Measurements from ENCODE around the gene CAMK1D.
A peak's percentile ranks its signal among the peaks of the same experiment; 100 is the strongest.
"Not testable (repeated sequence)": the region's sequence is repeated elsewhere in the genome, so short reads cannot be mapped to it uniquely, and the experiment has no call there.

Gene CAMK1D

DNA sequence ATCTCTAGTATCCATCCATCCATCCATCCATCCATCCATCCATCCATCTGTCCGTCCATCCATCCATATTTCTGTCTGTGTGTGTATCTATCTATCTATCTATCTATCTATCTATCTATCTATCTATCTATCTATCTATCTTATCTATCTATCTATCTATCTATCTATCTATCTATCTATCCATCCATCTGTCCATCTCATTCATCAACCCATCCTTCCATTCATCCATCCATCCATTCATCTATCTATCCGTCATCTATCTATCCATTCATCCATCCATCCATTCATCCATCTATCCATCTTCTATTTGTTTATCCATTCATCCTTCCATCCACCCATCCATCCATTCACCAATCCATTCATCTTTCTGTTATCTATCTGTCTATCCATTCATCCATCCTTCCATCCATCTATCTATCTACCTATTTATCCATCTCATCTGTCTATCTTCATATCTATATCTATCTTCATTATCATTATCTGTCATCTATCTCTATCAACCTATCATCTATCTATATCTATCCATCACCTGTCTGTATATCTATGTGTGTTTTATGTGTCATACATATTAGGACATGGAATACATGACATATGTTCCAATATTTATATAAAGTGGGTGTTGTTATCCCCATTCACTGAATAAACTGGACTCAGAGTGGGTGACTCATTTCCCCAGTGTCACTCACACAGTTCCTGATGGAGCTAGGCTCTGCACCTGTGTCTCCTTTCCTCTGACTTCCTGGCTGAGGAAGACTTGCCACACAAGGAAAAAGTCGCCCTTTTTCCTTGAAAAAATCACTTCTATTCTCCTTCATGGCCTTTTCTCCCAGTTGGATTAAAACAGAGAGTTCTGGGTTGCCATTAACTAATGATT, 452.1 kb downstream of the CAMK1D start:
- DNase-seq, result no peak

DNA sequence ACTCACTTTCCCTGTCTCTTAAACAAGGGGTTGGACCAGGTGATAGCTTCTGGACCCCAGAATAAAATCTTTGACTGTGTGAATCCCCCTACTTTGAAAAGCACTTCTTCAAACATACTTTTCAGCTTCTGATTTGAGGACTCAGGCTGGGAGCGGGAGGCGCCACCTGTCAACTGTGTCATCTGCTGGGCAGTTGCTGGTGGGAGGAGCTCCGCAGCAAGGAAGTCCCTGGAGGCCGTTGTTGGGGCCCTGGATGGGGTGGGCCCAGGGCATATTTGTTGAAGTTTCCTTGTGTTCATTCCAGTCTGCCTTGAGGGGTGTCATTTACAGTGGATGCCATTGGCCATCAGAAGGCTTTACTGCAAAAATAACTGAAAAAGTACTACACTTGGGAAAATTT, 454.4 kb downstream of the CAMK1D start:
- no peak for DNase-seq

DNA sequence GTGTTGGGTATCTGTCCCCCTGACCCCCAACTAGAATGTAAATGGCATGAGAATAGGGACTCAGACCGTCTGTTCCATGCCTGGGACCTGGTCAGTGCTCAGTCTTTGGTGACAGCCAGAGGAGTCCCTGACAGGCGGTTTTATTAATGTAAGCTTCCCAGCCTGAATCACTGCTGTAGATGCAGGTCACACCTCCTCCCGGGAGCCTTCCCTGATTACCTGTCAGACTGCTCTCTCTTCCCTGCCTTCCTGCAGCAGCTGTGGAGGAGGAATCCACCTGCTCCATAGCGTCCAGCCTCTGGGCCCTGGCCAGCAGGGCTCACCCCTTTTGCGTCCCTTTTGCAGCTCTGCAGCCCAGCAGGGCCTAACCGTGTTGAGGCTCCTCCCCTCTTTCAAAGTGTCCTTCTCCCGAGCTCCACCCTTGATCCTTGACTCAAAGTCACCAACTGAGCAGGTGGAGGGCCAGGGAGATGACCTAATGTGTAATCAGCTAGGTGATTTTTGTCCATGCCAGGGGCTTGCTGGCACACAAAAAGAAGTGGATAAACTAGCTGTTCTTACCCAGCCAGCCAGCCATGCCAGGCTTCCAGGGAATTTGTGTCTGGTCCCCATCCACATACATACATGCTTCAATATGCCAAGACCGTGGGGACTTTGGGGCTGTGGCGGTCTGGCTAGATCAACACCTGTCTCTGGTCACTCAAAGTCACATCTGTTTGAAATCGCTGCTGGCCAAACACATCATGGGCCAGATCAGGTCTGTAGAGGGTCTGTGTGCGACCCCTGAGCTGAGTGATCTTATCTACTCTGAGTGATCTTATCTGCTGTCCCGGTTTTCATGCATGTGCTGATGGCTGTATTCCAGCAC, 457.1 kb downstream of the CAMK1D start:
- peak; percentile 25 for DNase-seq

DNA sequence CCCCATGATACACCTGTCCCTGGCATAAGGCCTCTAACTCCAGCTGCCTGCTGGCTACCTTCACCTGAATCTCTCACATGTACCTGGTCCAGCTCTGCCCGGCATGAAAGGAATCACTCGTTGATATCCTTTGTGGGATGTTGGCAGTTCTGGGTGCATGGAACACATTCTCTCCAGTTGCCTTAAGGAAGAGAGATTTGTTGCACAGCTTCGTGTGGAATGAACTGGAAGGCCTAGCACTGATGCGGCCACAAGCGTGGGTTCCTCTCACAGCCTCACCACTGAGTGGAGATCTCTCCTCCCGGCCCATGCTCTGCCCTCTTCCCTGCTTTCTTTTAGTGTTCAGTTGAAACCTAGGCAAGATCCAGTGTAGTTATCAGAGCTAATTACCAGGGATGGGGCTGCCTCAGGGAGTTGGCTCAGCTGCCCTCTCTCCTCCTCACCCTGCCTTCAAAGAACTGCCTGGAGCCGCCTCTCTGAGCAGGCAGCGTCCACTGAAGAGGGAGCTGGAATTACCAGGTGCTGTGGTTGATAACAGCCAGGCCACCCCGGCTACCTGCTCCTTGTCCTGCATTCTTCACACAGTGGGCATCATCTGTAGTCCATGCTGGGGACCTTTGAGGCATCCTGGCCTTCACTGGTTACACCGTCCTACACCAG, 457.9 kb downstream of the CAMK1D start:
- peak; percentile 22 for DNase-seq

DNA sequence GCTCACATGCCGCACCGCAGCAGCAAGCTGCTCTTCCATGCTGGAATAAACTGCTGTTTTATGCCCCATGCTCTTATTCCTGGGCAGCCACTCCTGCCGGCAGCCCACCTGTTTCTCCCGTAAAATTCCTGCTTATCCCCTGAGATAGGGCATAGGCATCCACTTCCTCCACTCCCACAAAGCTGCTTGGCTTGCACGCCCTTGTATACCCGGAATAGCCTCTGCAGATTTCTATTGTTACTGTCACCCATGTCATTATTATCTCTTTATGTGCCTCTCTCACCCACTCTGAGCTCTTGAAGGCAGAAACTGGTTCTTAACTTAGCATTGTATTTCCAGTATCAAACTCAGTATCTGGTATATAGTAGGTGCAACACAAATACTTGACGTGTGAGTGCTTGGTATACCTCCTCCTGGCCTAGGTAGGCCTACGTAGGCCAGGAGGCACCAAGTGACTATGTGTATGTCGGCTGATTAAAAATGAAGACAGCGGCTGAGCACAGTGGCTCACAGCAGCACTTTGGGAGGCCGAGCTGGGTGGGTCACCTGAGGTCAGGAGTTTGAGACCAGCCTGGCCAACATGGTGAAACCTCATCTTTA, 458.8 kb downstream of the CAMK1D start:
- DNase-seq, result no peak

DNA sequence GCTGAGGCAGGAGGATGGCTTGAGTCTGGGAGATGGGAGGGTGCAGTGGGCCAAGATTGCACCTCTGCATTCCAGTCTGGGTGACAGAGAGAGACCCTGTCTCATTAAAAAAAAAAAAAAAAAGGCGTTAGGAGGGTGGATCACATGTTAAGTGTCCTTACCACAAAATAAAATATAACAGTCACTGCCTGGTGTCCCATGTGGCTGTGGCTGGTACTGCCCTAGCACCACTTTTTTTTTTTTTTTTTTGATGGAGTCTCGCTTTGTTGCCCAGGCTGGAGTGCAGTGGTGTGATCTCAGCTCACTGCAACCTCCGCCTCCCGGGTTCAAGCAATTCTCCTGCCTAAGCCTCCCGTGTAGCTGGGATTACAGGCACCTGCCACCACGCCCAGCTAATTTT, 460.7 kb downstream of the CAMK1D start:
- DNase-seq, result not testable (repeated sequence)

DNA sequence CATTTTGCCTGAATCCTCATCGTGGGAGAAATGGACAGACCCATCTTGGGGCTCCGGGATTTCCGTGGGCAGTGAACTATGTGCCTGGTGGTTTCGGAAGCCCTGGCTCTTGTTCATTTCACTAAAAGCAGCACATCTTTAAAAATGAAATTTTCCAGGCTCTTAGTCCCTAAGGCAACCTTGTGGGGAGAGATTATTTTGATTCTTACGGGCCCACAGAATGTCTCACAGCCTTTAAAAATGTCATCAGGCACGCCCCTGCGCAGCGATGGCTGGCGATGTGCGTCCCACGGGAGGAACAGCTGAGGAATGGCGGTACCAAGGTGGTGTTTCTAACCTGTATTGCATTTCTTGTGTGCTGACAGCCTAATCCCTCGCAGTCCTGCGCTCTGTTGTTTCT, 462.5 kb downstream of the CAMK1D start:
- no peak for DNase-seq

DNA sequence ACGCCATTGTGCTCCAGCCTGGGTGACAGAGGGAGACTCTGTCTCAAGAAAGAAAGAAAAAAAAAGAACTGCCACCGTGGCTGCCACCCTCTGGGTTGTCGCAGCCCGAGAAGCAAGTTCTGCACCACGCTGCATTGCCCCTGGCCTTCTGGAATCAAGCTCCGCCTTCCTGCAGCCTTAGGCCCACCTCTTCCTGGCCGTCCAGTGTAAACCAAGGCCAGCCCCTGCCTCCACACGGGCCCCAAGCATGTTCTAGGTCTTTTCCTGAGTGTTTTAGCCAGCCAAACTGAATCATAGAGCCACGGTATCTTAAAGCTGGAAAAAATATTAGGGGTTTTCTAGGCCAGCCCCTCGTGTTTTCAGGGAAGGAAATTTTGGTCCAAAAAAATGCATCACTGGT, 463.2 kb downstream of the CAMK1D start:
- no peak for DNase-seq

DNA sequence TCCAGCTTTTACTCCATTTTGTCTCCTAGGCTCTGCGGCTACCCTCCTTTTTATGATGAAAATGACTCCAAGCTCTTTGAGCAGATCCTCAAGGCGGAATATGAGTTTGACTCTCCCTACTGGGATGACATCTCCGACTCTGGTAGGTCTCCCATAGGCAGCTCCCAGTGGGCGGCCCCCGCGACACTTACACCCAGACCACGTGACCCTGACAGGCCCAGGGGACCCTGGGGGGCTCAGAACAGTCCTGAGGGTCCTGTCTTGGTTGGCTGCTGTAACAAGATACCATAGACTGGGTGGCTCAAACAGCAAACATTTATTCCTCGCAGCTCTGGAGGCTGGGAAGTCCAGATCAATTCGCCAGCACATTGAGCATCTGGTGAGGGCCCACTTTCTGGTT, 464.8 kb downstream of the CAMK1D start:
- DNase-seq, result no peak

DNA sequence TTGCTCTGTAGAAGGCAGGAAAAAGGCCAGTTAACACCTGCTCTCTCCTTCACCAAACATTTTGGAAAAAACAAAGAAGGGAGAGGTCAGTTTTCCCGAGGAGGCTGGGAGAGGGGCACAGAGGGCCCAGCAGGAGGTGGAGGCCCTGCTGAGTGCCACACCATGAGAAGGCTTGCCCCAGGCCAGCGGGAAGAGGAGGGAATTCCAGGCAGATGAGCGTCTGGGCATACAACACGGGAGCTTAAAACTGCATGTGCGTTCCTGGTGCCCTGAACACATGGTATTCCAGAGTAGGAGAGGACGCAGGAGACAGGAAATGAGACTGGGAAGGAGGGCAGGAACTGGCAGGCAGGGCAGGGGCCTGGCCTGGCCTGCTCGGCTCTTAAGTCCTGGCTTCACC, 469.7 kb downstream of the CAMK1D start:
- no peak for DNase-seq

DNA sequence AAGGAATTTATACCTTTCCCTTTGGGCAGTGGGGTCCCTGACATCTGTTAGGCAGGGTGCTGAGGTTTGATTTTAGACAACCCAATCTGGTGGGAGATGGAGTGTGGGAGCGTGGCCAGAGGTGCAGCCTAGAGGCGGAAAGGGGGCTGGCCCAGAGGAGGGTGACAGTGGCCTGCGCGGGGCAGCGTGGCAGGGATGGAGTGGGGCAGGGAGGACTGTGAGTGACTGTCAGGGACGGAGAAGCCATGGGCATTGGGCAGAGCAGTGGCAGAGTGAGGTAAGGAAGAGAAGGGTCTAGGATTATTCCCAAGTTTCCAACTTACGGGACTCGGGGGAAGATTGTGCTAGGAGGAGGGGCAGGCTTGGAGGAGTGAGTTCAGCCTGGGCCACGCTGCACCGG, 470.3 kb downstream of the CAMK1D start:
- DNase-seq, result no peak

DNA sequence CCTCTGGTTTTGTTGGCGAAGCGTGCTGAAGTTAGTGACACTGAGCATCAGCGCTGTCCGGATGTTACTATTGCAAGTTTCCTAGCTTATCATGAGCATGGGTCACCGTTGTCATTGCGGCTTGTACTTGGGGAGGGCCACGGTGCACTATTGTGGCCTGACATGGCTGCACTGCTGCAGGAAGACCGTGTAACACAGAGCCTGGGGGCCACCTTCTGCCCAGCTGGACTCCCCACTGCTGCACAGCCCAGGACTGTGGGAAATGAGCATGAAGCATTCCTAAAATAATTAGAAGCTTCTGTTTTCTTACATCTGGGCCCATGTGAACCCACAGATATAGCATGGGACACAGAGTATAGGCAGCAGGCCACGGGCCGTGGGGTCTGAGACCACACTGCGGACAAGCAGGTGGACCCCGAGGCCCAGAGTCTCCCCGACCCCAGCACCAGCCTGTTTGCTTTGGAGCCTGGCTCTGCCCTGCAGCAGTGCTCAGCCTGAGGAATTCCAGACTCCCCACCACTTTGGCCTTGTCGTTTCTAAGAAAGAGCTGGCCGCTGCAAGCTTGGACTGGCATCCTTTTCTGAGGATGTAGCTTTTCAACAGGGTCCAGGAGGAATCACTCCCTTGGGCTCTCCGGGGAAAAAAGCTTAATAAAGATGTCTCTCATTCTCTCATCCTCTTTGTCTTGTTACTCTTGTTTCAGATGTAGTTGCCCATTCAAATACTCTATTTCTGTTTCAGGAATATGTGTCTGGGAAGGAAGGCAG, 473.0 kb downstream of the CAMK1D start:
- DNase-seq, result no peak

DNA sequence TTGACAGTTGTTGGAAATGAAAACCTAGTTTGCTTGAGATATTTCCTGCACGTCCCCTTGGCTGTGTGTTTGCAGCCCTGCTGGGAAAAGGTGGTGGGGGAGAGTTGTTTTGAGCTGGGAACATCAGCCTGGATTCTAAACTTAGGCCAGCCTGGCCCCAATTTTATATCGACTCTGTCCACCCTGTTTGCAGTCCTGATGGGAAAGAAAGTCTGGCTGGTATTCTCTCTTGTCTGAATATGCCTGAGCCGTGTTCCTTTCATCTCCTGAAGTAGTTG, 473.5 kb downstream of the CAMK1D start:
- no peak for DNase-seq

DNA sequence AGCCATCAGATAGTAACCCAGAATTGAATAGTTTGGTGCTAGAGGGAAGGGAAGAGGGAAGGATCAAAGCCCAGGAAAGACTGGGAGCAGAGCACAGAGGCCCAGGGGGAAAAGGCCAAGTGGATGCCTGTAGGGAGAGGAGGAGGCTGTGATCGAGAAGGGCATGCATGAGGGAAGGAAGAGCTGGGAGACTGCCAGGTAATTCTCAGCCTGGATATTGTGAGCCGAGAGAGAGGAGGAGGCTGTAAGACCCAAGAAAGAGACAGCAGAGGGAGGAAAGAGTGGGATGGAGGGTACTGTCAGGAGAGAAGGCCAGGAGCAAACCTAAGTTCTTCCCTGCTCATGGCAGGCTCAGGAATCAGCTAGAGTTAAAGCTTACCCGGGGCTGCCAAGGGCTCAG, 474.0 kb downstream of the CAMK1D start:
- peak; percentile 41 for DNase-seq

DNA sequence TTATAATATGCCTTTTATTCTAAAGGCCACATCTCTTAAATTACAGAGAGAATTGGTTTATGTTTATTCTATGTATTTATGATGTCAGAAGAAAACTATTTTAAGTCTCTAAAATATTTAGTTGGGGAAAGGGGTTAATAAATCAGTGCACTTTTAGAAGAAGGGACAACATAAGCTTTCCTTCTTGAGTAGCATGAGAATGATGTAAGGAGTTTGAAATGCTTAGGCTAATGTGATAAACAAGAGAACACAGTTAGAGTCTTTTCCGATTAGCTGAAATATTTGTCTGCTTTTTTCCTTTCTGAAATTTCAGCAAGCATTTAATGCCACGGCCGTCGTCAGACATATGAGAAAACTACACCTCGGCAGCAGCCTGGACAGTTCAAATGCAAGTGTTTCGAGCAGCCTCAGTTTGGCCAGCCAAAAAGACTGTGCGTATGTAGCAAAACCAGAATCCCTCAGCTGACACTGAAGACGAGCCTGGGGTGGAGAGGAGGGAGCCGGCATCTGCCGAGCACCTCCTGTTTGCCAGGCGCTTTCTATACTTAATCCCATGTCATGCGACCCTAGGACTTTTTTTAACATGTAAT, 476.0 kb downstream of the CAMK1D start:
- DNase-seq, result no peak

DNA sequence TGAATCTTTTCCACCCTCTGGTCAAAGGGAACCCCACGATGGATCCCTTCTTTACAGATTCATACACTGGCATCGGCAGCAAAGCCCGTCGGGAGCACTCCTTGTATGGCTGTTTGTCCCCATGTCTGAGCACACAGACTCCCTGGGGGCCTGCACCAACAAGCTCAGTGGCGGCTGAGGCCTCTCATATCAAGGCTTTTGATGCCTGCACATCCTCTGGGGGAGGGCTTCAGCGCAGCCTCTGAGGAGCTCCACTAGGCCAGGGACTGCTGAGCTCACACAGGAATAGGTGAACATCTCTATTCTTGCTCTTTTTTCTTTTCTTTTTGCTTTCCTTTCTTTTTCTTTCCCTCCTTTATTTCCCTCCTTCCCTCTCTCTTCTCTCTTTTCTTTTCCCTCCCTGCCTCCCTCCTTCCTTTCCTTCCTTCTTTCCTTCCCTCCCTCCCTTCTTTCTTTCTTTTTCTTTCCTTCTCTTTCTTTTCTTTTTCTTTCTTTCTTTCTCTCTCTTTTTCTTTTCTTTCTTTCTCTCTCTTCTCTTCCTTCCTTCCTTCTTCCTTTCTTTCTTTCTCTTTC, 477.5 kb downstream of the CAMK1D start:
- no peak for DNase-seq

DNA sequence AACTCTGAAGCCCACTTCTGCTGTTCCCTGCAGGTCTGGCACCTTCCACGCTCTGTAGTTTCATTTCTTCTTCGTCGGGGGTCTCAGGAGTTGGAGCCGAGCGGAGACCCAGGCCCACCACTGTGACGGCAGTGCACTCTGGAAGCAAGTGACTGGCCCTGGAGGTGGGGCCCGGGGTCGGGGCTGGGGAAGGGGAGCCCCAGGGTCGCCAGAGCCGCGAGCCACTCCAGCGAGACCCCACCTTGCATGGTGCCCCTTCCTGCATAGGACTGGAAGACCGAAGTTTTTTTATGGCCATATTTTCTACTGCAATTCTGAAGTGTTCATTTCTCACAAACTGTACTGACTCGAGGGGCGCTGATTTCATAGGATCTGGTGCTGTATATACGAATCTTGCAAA, 479.4 kb downstream of the CAMK1D start:
- DNase-seq, result no peak

DNA sequence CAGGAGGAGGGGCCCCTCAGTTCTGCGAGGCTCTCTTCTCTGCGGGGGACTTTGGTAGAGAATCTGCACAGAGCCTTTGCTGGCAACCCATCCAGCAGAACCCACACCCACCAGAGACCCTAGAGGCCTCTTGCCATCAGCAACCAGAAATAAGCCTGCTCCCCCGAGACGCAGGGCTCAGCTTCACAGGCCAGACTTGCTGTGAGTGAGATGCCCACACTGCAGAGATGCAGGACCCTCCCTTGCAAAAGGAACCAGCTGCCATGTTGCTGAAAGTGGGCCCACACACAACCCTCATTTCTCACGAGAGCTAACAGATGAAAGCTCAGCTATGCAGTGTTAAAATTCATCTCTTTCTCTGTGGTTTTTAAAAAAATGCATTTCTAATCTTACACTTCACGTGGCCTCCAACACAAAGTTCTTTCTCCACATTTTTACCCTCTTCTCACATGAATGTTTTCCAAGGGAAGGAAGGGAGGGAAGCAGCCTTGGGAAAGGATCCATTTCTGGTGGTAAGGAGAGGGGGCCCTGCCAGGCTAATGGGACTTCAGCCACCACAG, 480.6 kb downstream of the CAMK1D start:
- DNase-seq, result no peak

DNA sequence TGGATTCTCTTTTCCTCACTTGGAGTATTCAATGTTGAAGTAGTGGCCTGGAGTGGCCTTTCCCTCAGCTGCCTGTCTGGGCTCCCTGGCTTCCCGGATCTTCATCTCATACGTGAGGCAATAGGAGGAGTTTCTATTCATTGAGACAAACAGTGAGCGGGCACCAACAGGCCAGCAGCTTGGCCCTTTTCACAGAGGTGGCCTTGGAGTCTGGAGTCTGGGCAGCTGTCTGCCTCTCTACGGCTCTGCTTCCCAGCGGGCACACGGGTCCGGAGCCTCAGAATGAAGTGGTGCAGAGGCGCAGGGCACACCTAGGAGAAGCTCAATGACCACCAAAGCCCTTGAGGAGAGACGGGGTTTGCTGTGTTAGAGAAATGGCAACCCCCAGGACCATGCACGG, 482.7 kb downstream of the CAMK1D start:
- no peak for DNase-seq

DNA sequence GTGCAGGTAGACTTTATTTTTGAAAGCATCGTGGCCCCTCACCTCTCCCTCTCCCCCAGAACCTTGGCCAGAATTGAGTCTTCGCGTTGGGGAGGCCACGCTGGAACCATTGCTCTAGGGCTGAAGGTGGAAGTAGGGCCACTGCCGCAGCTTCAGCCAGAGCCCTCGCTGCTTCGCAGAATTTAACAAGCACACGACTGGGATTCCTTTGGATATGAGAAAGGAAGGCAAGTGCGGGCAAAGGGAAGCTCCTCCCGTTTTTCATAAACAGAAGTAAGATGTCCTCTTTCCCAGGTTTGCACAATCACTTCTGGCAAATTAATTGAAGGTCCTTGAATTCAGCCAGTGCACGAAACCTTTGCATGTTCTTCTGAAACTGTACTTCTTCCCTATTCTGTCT, 484.1 kb downstream of the CAMK1D start:
- DNase-seq, result no peak

DNA sequence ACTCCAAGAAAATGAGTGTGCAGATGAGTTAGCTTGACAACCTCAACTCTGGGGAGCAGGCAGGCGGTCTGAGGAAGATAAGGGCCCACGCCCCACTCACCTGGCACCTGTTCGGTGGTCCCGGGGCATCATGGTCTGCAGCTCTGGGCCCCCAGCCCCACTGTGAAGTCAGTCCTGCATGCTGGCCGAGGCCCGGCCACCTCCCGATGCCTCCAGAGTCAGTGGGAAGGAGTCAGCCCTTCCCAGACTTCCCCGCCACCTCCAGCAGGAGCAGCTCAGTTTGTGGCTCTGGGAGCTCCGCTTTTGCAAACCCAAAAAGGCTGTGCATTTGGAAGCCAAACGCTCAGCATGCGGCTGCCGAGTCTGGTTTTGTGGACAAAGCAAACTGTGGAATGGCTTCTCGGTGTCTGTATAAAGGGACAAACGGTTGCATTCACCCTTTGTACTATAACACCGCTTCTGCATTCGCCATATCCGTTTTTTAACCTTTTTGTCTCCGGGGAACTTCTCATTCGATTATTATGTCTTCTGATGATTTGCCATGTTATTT, 484.8 kb downstream of the CAMK1D start:
- no peak for DNase-seq

All from DMS79 treated with DMSO at 0.1 percent for 48 hours (cell line).